Sigmoid colon (tissue), 7 donors: Measurements from ENCODE around the gene CEP95. TPM values are rescaled to one million over a fixed set of nuclear protein-coding genes. Genes with fewer than 3 reads are reported as not detected.

Source experiments
- DNase-seq: peaks from one replicate; pipeline ENCODE4 v3.0.0-alpha.2; 2019
- H3K27ac ChIP-seq, 4 donors: fragments of 200-600 bp; sonication (generic); one replicate each; pipeline ENCODE4 v1.5.1; 2016 to 2019; ENCODE audit warnings: mild to moderate bottlenecking in 1 of 4
- H3K27me3 ChIP-seq, 3 donors: fragments of 200-600 bp; sonication (generic); one replicate each; pipeline ENCODE4 v1.5.1; 2019; ENCODE audit warnings: mild to moderate bottlenecking in 1 of 3
- H3K36me3 ChIP-seq, 4 donors: fragments of 200-600 bp; sonication (generic); one replicate each; pipeline ENCODE4 v1.5.1; 2016 to 2019
- H3K4me1 ChIP-seq, 4 donors: fragments of 200-600 bp; sonication (generic); one replicate each; pipeline ENCODE4 v1.5.1; 2017 to 2019
- H3K4me3 ChIP-seq, 4 donors: fragments of 200-600 bp; sonication (generic); one replicate each; pipeline ENCODE4 v1.5.1; 2017 to 2019; ENCODE audit warnings: mild to moderate bottlenecking in 2 of 4, moderate library complexity in 1 of 4
- H3K9me3 ChIP-seq, 4 donors: fragments of 200-600 bp in 3 of 4; sonication (generic) in 3 of 4; one replicate each; pipeline versions ENCODE4 v1.5.1 to v1.6.1; 2013 to 2019
- EP300 ChIP-seq, 4 donors: sonication (generic); formaldehyde crosslinking; IDR thresholded peaks; one replicate each; pipeline ENCODE4 v1.6.1; 2017; ENCODE audit warnings: antibody characterized with exemption in 4 of 4
- POLR2A ChIP-seq, 2 donors: fragments of 450-650 bp; IDR thresholded peaks; one replicate each; pipeline ENCODE4 v1.6.1; 2016; ENCODE audit warnings: antibody characterized with exemption in 2 of 2, mild to moderate bottlenecking in 2 of 2, moderate library complexity in 2 of 2
- POLR2AphosphoS5 ChIP-seq, 4 donors: sonication (generic); formaldehyde crosslinking; IDR thresholded peaks; one replicate each; pipeline ENCODE4 v1.6.1; 2017; ENCODE audit warnings: antibody characterized with exemption in 4 of 4
- WGBS, 2 donors: extraction: QIAGEN DNeasy Blood & Tissue Kit; methylation state at CpG; one replicate each; pipeline ENCODE4 v1.1.7; 2013; 5-methylcytosine and 5-hydroxymethylcytosine counted together
- intact Hi-C: fragments of 100-400 bp; cut with DNase I; formaldehyde crosslinking; loops from one replicate; pipeline ENCODE4 v1.15.1; 2023
- polyA plus RNA-seq, 3 donors: library from polyadenylated mRNA; stranded (reverse); fragments of 200-250 nt; gene quantifications; one replicate each; pipeline ENCODE4 v1.2.3, GENCODE V29; 2013
- total RNA-seq, 4 donors: library from RNA; depleted of rRNA; stranded (reverse); fragments of >200 nt; gene quantifications; one replicate each; pipeline ENCODE4 v1.1.0, GENCODE V29; 2016
- TF ChIP-seq, protein P1 (sequence below), 4 experiments: fragments of 450-650 bp in 3 of 4; fragments of 200-600 bp in 1 of 4; IDR thresholded peaks; one replicate each; pipeline ENCODE4 v1.5.1; 2016 to 2019; ENCODE audit warnings: antibody characterized with exemption in 4 of 4, mild to moderate bottlenecking in 3 of 4, moderate library complexity in 2 of 4
- donor health status: healthy with polysubstance abuse.
- donor health status: Bipolar disorder and iron deficiency.
- donor health status: healthy.

Gene CEP95
- total and polyA plus RNA-seq, 7 donors, result 13.2 to 74.5 (median 34.9) TPM

DNA sequence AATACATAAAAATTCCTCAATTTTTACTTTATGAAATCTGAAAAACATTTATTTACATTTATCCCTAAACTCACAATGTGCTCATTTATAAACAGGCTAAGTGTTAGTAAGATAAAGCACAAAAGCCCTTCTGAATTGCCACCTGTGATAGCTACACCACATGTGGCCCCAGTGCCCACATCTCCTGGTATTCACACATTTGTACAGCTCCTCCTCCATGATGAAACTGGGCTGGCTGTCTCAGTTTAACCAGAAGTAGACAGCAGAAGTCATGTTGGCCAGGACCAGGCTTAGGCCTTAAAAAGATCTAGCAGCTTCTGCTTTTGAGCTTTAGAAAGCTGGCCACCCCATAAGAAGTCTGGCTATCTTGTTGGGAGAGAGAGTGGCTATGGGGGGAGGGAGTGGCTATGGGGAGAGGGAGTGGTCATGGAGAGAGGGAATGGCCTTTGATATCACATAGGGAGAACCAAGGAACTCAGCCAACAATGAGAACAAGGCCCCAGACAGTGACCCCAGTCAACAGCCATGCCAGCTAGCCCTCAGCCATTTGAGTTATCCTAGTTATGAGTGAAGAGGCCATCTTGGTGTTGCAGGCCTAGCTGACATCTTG lies 47.4 kb downstream of the CEP95 start:
- Histone ChIP-seq H3K27me3 (no peaks in the 10 kb centered on the region), H3K9me3 (no peaks in the 10 kb centered on the region), H3K4me3 (no peak overlapping the region), H3K27ac (no peak overlapping the region), H3K36me3 (peaks cover 0 to 82% (median 5%) of the 10 kb centered on the region in 4 donors), H3K4me1 (no peaks in the 10 kb centered on the region)
- TF ChIP-seq EP300 (IDR thresholded peaks at IDR 0.05) (no peak), POLR2AphosphoS5 (IDR thresholded peaks at IDR 0.05) (no peak), POLR2A (IDR thresholded peaks at IDR 0.05) (no peak)
- TF ChIP-seq, protein P1, sequence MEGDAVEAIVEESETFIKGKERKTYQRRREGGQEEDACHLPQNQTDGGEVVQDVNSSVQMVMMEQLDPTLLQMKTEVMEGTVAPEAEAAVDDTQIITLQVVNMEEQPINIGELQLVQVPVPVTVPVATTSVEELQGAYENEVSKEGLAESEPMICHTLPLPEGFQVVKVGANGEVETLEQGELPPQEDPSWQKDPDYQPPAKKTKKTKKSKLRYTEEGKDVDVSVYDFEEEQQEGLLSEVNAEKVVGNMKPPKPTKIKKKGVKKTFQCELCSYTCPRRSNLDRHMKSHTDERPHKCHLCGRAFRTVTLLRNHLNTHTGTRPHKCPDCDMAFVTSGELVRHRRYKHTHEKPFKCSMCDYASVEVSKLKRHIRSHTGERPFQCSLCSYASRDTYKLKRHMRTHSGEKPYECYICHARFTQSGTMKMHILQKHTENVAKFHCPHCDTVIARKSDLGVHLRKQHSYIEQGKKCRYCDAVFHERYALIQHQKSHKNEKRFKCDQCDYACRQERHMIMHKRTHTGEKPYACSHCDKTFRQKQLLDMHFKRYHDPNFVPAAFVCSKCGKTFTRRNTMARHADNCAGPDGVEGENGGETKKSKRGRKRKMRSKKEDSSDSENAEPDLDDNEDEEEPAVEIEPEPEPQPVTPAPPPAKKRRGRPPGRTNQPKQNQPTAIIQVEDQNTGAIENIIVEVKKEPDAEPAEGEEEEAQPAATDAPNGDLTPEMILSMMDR (IDR thresholded peaks at IDR 0.05), result no peak
- intact Hi-C loops, result no loop called here
- no peak for DNase-seq

DNA sequence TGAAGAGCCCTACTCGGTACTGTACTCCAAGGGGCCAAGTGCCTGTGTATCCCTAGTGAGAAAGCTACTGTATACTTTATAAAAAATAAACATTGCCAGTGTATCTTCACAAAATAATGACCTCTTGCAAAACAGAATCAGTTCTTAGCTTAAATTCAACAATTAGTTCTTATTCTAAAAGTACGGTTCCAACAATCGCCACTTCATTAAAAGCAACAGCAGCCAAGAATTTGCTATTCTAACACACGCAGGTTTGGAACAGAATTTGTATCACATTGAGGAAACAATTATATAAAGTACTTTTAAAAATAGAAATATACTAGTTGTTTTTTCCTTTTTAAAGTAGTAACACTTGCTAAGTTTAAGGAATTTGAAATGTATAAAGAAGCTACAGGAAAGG lies 48.5 kb downstream of the CEP95 start:
- Histone ChIP-seq H3K4me1 (no peaks in the 10 kb centered on the region), H3K27me3 (no peaks in the 10 kb centered on the region), H3K4me3 (no peak overlapping the region), H3K27ac (no peak overlapping the region), H3K36me3 (peaks cover 0 to 83% (median 5%) of the 10 kb centered on the region in 4 donors), H3K9me3 (no peaks in the 10 kb centered on the region)
- 88 to 89% methylated on average over 4 of the region's 4 CpGs for WGBS, 2 donors
- intact Hi-C loops, result loop anchor here (5.0 kb wide), 1 partner anchor 38 kb away; no protein-coding TSS in a partner anchor
- DNase-seq, result no peak
- TF ChIP-seq EP300 (IDR thresholded peaks at IDR 0.05) (no peak), POLR2A (IDR thresholded peaks at IDR 0.05) (no peak)
- TF ChIP-seq, protein P1 (IDR thresholded peaks at IDR 0.05), result no peak

DNA sequence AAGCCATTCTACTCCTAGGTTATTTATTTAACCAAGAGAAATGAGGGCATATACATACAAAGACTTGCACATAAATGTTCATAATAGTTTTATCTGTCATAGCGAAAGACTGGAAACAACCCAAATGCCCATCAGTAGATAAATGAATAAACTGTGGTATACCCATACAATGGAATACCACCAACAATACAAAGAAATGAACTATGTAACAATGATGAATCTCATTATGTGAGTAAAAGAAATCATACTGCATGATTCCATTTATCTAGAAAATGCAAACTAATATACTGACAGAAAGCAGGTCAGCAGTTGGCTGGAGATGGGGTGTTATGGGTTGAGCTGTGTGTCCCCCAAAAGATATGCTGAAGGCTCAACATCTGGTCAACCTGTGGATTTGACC lies 57.3 kb downstream of the CEP95 start:
- no peak for DNase-seq
- H3K9me3 ChIP-seq, result no peaks in the 10 kb centered on the region
- intact Hi-C loops, result no loop called here
- no peak overlapping the region for H3K4me3 ChIP-seq
- WGBS, 2 donors, result 94 to 100% methylated on average over 1 of the region's 1 CpG
- peaks cover 0 to 67% (median 22%) of the 10 kb centered on the region in 4 donors for H3K36me3 ChIP-seq
- H3K27ac ChIP-seq, result no peak overlapping the region
- H3K4me1 ChIP-seq, result no peaks in the 10 kb centered on the region
- H3K27me3 ChIP-seq, result no peaks in the 10 kb centered on the region
- TF ChIP-seq, protein P1 (IDR thresholded peaks at IDR 0.05), result no peak
- TF ChIP-seq POLR2A (IDR thresholded peaks at IDR 0.05), result no peak
- TF ChIP-seq POLR2AphosphoS5 (IDR thresholded peaks at IDR 0.05), result no peak
- no peak for TF ChIP-seq EP300 (IDR thresholded peaks at IDR 0.05)

DNA sequence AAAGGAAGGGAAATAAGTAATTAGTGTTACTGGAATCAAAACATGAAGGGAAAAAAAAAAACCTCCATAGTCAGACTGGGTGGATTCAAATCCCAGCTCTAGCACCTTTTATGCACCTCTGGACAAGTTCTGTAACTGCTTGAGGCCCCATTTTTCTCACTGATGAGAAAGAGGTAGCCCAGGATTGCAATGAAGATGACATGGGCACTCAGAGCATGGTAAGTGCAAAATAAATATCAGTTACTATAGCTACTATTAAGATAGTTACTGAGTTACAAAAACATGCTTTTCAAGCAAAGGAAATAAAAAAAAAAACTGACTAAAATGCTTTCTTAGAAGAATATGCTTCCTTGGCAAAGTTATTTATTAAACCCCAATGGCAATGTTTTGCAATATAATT lies 58.8 kb downstream of the CEP95 start:
- H3K27ac ChIP-seq, result no peak overlapping the region
- H3K36me3 ChIP-seq, result peaks cover under 1 to 64% (median 23%) of the 10 kb centered on the region in 4 donors

More for the DNA sequence above, 58.8 kb downstream of the CEP95 start:
- TF ChIP-seq POLR2AphosphoS5 (IDR thresholded peaks at IDR 0.05), result no peak
- no peak for TF ChIP-seq POLR2A (IDR thresholded peaks at IDR 0.05)
- TF ChIP-seq EP300 (IDR thresholded peaks at IDR 0.05), result no peak
- TF ChIP-seq, protein P1 (IDR thresholded peaks at IDR 0.05), result no peak
- H3K9me3 ChIP-seq, result no peaks in the 10 kb centered on the region
- intact Hi-C loops, result no loop called here
- no peaks in the 10 kb centered on the region for H3K4me1 ChIP-seq
- H3K27me3 ChIP-seq, result no peaks in the 10 kb centered on the region
- H3K4me3 ChIP-seq, result no peak overlapping the region
- no peak for DNase-seq
